ENCODE measurements around the gene TRIM23.

TRIM23 gene

DNA sequence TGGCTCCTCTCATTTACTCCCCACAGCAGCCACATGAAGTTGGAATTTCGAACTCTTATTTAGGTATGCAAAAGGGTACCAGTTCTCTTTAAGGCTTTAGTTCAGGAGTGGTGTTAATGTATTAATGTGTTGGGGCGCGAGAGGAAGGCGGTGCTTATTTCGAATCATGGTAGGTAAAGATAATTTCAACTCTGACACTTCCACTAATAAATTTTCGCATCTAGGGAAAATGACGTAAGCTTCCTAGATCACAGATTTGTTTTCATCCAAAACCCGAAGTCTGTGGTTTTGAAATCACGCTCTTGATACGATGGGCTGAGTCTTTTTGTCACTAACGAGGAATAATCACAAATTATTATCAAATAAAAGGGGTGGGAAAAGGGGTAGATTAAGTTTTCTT is 60.4 kb downstream of the TRIM23 start:
- DNase-seq, result no peak

DNA sequence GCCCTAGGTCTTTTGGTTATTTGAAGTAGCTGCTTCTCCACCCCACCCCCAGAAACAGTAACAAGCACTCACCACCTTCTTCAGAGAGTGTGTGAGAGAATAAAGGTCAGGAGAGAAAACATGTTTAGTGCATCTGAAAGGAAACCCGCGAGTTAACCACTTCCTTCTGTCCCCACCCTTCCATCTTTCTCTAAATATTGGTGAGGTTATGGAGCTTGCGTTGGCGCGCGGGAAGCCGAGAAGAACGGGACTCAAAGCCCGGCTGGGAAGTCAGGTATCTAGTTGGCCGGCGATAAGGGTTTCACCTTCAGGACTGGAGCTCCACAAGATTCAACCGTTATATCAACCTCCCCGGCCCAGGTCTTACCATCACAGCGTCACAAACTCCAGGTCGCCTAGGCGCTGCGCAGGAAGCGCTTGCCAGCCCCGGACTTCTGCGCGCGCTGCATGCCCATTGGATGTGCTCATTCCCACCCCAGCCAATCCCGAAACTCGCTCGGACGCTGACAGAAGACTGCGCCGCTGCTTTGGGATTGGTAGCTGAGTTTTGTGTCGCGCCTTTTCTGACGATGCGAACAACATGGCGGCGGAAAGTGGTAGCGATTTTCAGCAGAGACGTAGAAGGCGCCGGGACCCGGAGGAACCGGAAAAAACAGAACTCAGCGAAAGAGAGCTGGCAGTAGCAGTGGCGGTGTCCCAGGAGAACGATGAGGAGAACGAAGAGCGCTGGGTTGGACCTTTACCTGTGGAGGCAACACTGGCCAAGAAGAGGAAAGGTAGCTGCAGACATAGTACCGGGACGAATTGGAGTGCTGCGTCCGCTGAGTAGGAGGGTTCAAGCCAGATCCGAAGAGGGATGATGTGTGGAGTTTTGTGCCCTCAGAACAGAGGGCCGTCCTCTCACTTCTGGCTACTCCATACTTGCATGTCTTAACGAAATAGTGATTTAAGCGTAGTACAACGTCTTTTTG is 61.1 kb downstream of the TRIM23 start, which contains the start of the genes CENPK and PPWD1:
CENPK (minus strand) TSS at position 438 of the 971 bp plus-strand sequence. CDS start 8,261 bp downstream, outside the sequence.
PPWD1 (plus strand) TSS at position 566 of the 971 bp plus-strand sequence; CDS start at position 581, 15 bp downstream.
- DNase-seq, result peak; percentile 70

DNA sequence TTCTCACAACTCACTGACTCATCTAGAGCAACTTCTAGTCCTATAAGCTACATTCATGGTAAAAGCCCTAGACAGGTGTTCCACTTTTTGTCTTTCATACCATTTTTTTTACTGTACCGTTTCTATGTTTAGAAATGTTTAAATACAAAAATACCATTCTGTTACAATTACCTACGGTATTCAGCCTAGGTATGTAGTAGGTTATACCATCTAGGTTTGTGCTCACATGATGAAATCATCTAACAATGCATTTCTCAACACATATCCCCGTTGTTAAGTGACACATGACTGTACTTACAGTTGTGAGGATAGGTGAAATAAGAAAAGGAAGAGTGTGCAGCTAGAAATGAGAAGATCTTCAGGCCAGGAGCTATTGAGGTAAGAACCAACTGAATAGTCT is 67.4 kb downstream of the TRIM23 start:
- no peak for DNase-seq

DNA sequence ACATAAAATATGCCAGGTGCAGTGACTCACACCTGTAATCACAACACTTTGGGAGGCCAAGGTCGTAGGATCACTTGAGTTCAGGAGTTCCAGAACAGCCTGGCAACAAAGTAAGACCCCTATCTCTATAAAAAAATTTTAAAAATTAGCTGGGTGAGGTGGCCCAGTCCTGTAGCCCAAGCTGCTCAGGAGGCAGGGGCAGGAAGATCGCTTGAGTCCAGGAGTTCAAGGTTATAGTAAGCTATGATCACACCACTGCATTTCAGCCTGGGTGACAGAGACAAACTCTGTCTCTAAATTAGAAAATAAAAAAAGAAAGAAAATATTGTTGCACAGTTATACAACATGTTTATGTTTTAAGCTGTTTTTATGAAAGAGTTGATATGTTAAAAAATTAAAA is 68.0 kb downstream of the TRIM23 start:
- no peak for DNase-seq

DNA sequence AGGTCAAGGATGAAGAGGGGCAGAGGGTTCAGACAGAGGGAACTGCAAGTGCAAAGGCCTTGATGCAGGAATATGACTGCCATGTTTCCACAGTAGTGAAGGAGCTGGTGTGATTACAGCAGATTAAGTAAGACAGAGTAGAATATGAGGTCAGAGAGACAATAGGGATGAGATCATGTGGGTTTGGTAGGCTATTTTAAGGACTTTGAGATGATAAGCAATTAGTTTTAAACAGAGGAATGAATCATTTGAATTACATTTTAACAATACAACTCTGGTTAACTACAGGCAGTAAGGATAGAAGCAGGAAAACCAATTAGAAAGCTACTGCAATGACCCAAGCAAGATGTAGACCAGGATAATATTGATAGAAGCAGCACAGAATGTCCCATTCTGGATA is 68.8 kb downstream of the TRIM23 start:
- DNase-seq, result no peak

DNA sequence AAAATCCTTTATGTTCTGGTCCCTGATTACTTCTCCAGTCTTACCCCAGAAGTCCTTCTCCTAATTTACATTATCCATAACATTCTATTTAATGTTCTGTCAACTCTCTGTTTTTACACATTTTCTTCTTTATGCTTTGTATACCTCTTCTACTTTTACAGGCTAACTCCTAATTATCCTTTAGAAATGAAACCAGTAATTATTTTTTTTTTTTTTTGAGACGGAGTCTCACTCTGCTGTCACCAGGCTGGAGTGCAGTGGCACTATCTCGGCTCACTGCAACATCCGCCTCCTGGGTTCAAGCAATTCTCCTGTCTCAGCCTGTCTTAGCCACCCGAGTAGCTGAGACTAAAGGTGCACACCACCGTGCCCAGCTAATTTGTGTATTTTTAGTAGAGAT is 70.2 kb downstream of the TRIM23 start:
- no peak for DNase-seq

DNA sequence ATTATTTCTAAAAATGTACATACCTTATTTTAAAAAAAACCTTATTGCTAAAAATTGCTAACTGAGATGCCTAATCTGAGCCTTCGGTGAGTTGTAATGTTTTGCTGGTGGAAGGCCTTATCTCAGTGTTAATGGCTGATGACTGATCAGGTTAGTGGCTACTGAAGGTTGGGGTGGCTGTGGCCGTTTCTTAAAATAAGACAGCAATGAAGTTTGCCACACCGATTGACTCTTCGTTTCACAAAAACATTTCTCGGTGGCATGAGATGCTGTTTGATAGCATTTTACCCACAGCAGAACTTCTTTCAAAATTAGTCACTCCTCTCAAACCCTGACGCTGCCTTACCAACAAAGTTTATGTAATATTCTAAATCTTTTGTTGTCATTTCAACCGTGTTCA is 75.9 kb downstream of the TRIM23 start:
- no peak for DNase-seq

DNA sequence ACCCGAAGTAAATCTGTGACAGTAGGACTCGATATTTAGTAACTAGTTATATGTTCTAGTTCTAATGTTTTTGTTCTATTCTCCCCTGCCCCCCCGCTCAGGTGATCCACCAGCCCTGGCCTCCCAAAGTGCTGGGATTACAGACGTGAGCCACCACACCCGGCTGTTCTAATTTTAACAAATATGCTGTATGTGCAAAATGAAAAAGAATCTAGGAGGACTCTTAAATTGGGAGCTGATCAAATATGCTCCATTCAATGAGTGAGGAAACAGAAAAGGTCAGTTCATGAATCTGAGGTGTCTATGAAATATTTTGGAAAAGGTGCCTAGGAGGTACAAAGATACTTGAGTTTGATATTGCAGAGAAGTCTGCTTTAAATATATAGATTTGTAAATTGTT is 78.0 kb downstream of the TRIM23 start:
- no peak for DNase-seq

DNA sequence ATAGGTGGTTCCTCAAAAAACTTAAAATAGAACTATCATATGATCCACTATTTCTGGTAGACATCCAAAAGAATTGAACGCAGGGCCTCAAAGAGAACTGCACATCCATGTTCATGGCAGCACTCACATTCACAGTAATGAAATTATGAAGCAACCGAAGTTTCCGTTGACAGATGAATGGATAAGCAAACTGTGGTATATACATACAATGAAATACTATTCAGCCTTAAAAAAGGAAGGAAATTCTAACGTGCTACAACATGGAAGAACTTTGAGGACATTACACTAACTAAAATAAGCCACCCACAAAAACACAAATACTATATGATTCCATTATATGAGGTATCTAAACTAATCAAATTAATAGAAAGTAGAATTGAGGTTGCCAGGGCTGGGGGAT is 79.7 kb downstream of the TRIM23 start:
- DNase-seq, result no peak

DNA sequence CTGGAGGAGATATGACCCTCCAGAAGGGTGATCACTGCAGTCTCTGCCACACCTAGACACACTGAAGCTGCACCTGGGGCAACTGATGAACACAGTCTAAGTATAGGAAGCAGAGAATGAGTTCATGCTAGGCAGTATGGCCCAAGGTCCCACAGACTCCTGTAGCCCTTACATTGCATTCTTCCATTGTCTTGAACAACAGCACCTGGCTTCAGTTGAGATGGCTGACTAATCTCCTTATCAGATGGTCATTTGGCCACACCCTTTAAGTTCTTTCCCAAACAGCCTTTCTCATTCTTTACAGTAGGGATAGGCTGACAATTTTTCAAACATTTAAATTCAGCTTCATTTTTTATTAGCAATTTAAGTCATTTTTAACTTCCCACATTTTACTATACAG is 84.3 kb downstream of the TRIM23 start:
- DNase-seq, result no peak
